Activated CD4-positive, alpha-beta T cell treated with anti-CD3 and anti-CD28 coated beads for 36 hours (primary cell): Measurements from ENCODE around the gene H2AZ2. TPM values are rescaled to one million over a fixed set of nuclear protein-coding genes. Genes with fewer than 3 reads are reported as not detected.
"Not testable (repeated sequence)": the region's sequence is repeated elsewhere in the genome, so short reads cannot be mapped to it uniquely, and the experiment has no call there.

Source experiments
- ATAC-seq: fragments of 200-7000 bp; cut with Tn5 transposase; one replicate; pipeline ENCODE4 v1.10.0; 2021; ENCODE audit warnings: mild to moderate bottlenecking, moderate library complexity
- CTCF ChIA-PET: fragments of 350-600 bp; sonication (Branson Sonifier 250); formaldehyde crosslinking; loops from one replicate; lab custom pipeline; 2021; ENCODE audit warnings: antibody characterized with exemption; lab: Charles Lee
- POLR2A ChIA-PET: fragments of 350-600 bp; sonication (Branson Sonifier 250); formaldehyde crosslinking; loops from one replicate; lab custom pipeline; 2021; ENCODE audit warnings: antibody characterized with exemption, inconsistent platforms; lab: Charles Lee
- DNase-seq: peaks from one replicate; pipeline ENCODE4 v3.0.0-alpha.2; 2020
- H3K27ac Mint-ChIP-seq: one replicate; pipeline ENCODE4 v1.8.0; 2021; ENCODE audit warnings: mixed read lengths
- H3K27me3 Mint-ChIP-seq: one replicate; pipeline ENCODE4 v1.8.0; 2021; ENCODE audit warnings: mixed read lengths
- H3K36me3 Mint-ChIP-seq: one replicate; pipeline ENCODE4 v1.8.0; 2021; ENCODE audit warnings: low read depth, mixed read lengths
- H3K4me1 Mint-ChIP-seq: one replicate; pipeline ENCODE4 v1.8.0; 2021; ENCODE audit warnings: mixed read lengths
- H3K4me3 Mint-ChIP-seq: one replicate; pipeline ENCODE4 v1.8.0; 2021; ENCODE audit warnings: mild to moderate bottlenecking, moderate library complexity, mixed read lengths
- H3K9me3 Mint-ChIP-seq: one replicate; pipeline ENCODE4 v1.8.0; 2021; ENCODE audit warnings: low read depth, mixed read lengths
- intact Hi-C, 2 experiments: fragments of 100-400 bp; cut with DNase I in 1 of 2; cut with micrococcal nuclease in 1 of 2; formaldehyde crosslinking; loops; one replicate each; pipeline versions ENCODE4 v1.14.2 to v1.15.1; 2022 to 2024; cut with DNase I, micrococcal nuclease
- total RNA-seq, 2 experiments: library from RNA; stranded (reverse); gene quantifications; one replicate each; pipeline ENCODE4 v1.2.3, GENCODE V29; 2021

Gene H2AZ2
- total RNA-seq, 2 experiments from 2014 or later = 148 to 275 TPM

DNA sequence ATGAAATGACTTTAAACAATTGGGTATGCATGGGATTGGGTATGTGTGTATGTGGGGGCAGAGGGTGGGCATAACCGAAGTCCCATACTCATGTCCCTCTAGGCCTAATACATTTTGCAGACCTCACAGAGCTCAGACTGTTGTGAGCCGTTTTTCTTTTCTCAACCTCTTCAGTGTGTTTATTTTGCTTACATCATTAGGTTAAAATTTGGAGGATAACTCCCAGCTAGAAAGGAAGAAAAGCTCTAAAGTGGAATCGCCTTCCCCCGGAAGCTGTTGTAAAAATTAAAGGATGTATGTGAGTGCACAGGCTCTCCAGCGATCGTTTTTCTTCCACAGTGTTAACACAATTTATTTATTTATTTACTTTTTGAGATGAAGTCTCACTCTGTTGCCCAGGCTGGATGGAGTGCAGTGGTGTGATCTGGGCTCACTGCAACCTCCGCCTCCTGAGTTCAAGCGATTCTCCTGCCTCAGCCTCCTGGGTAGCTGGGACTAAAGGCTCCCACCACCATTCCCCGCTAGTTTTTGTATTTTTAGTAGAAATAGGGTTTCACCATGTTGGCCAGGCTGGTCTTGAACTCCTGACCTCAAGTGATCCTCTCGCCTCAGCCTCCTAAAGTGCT is 1.5 kb upstream of the H2AZ2 start:
- Mint-ChIP-seq H3K4me3 (peak overlapping the region; percentile 95), H3K27me3 (no peaks in the 10 kb centered on the region), H3K27ac (peak overlapping the region; percentile 99), H3K36me3 (peaks cover 13% of the 10 kb centered on the region), H3K9me3 (no peaks in the 10 kb centered on the region), H3K4me1 (peaks cover 42% of the 10 kb centered on the region)
- ATAC-seq (no peak), DNase-seq (no peak)
- intact Hi-C loops = loop anchor here (2.0 kb wide), 4 partner anchors 65 to 287 kb away; partner anchors contain the start of gene TBRG4 (in 1 of the 2)
- ChIA-PET CTCF (interaction anchor here (0.7 to 2.9 kb wide), 12 partner anchors 8 to 240 kb away, joined by 3 to 21 read pairs (median 4); partner anchors contain the start of gene PURB), POLR2A (interaction anchor here (0.6 to 4.0 kb wide), 17 partner anchors 36 to 276 kb away, joined by 3 to 36 read pairs (median 5); partner anchors contain the start of genes DDX56, PPIA, PURB and TBRG4)

DNA sequence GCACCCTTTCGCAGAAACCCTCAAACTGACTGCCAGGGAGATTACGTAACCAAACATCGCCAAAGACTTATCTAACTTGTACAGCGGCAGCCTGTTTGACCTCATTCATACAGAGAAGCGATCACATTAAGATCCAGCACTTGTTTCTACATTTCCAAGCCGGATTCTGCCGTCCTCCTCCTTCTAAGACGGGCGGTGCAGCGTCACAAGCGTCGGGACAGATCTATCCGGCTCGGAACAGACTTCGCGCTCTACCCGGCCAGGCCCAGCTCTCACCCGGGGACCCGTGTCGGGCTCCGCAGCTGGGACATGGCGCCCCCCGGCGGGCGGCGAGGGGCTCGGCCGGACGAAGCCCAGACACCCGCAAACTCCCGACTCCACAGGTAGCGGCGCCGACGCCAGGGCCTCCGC is 373 bp downstream of the H2AZ2 start:
- POLR2A ChIA-PET = interaction anchor here (0.5 to 4.0 kb wide), 12 partner anchors 9 to 274 kb away, joined by 3 to 36 read pairs (median 6); partner anchors contain the start of genes DDX56, OGDH, PPIA and PURB
- Mint-ChIP-seq H3K27ac (peak overlapping the region; percentile 97), H3K27me3 (no peaks in the 10 kb centered on the region), H3K4me3 (peak overlapping the region; percentile 95), H3K36me3 (peaks cover 21% of the 10 kb centered on the region), H3K9me3 (no peaks in the 10 kb centered on the region), H3K4me1 (peaks cover 38% of the 10 kb centered on the region)
- intact Hi-C loops = loop anchor here (1.0 to 2.0 kb wide), 10 partner anchors 38 to 803 kb away; partner anchors contain the start of genes DBNL (in 1 of the 2), NUDCD3 (in 1 of the 2), POLD2 (in 1 of the 2) and PURB (in 1 of the 2)
- DNase-seq (peak; percentile 93), ATAC-seq (peak; percentile 70)
- CTCF ChIA-PET = interaction anchor here (0.9 to 4.7 kb wide), 14 partner anchors 9 to 289 kb away, joined by 3 to 27 read pairs (median 4); partner anchors contain the start of gene PURB

DNA sequence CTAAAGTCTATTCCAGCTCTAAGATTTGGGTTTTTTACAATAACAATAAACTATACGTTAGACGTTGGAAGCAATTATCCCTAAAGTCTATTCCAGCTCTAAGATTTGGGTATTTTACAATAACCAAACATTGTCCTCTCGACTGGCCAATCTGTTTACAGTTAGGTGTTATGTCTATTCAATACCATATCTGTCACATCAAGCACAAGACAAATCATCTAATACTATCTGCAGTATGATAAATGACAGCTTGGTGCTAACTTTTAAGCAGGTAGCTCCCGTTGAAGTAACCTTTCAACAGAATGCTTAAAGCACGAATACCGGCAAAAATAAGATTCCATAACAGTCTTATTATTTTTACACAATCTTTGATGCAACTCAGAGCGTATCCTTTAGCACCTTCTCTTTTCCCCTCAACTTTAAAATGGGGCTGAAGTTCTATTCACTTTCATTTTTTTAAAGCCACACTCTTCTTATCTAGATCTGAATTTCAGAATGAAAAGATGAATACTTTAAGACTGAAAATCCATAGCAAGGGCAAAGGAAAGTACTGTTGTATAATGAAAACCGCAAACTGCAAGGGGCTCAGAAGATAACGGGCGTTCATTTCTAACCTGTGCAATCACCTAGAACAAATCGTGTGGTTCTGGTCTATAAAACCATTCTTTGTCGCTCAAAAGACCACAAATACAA is 925 bp downstream of the H2AZ2 start:
- CTCF ChIA-PET = interaction anchor here (0.8 to 4.7 kb wide), 16 partner anchors 9 to 289 kb away, joined by 3 to 27 read pairs (median 4); partner anchors contain the start of genes DDX56 and PURB

DNA sequence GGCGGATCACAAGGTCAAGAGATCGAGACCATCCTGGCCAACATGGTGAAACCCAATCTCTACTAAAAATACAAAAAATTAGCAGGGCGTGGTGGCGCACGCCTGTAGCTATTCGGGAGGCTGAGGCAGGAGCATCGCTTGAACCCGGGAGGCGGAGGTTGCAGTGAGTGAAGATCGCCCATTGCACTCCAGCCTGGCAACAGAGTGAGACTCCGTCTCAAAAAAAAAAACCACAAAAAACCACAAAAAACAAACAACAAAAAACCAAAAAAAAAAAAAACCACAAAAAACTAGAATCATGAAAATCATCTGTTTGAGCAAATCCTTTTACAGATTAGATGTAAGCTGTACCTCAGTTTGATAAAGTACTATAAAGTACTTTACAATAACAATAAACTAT is 1.5 kb downstream of the H2AZ2 start:
- ChIA-PET POLR2A (interaction anchor here (0.6 to 4.0 kb wide), 5 partner anchors 39 to 249 kb away, joined by 3 to 36 read pairs (median 4); partner anchors contain the start of gene PURB), CTCF (interaction anchor here (0.7 to 4.7 kb wide), 15 partner anchors 10 to 289 kb away, joined by 3 to 27 read pairs (median 3); partner anchors contain the start of genes DDX56 and PURB)
- DNase-seq = peak; percentile 33
- H3K4me1 Mint-ChIP-seq = peaks cover 47% of the 10 kb centered on the region
- peaks cover 31% of the 10 kb centered on the region for H3K36me3 Mint-ChIP-seq
- intact Hi-C loops = loop anchor here (2.0 kb wide), 6 partner anchors 76 to 802 kb away; partner anchors contain the start of genes DBNL (in 1 of the 2) and POLD2 (in 1 of the 2)
- H3K27me3 Mint-ChIP-seq, H3K9me3 Mint-ChIP-seq, ATAC-seq: not testable (repeated sequence)
- H3K4me3 Mint-ChIP-seq = peak overlapping the region; percentile 95
- H3K27ac Mint-ChIP-seq = peak overlapping the region; percentile 83

More for the DNA sequence above, 925 bp downstream of the H2AZ2 start:
- Mint-ChIP-seq H3K27ac (peak overlapping the region; percentile 97), H3K4me1 (peaks cover 42% of the 10 kb centered on the region), H3K4me3 (peak overlapping the region; percentile 95), H3K36me3 (peaks cover 26% of the 10 kb centered on the region), H3K9me3 (no peaks in the 10 kb centered on the region), H3K27me3 (no peaks in the 10 kb centered on the region)
- no peak for DNase-seq
- intact Hi-C loops = loop anchor here (1.0 to 2.0 kb wide), 10 partner anchors 38 to 802 kb away; partner anchors contain the start of genes DBNL (in 1 of the 2), NUDCD3 (in 1 of the 2), POLD2 (in 1 of the 2) and PURB (in 1 of the 2)
- POLR2A ChIA-PET = interaction anchor here (0.5 to 4.0 kb wide), 8 partner anchors 8 to 273 kb away, joined by 3 to 36 read pairs (median 6); partner anchors contain the start of genes DDX56, OGDH, PPIA and PURB
- ATAC-seq = peak; percentile 2

DNA sequence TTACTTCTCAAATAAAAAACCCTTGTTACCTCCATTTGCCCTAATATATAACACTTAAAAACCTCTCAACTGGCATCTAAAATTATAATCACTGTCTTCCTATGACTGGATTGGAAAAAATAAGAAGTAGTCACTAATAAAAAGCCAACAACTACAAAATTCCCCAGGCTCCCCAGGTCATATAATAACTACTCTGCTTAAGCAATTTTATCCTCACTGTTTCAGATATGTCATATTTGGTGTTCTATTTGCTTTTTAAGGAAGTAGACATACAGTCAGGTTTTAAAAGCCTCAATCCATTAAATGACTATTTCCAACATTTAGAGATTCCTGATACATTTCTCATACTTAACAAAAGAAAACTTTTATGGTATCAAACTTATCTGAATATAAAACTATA is 2.4 kb downstream of the H2AZ2 start:
- intact Hi-C loops = no loop called here
- Mint-ChIP-seq H3K4me3 (peak overlapping the region; percentile 95), H3K36me3 (peaks cover 40% of the 10 kb centered on the region), H3K27me3 (no peaks in the 10 kb centered on the region), H3K9me3 (no peaks in the 10 kb centered on the region), H3K27ac (no peak overlapping the region), H3K4me1 (peaks cover 49% of the 10 kb centered on the region)
- ChIA-PET CTCF (interaction anchor here (0.7 to 4.7 kb wide), 11 partner anchors 10 to 213 kb away, joined by 3 to 27 read pairs (median 5); no protein-coding TSS in a partner anchor), POLR2A (interaction anchor here (0.9 kb wide), 1 partner anchor 73 kb away, joined by 3 read pairs; no protein-coding TSS in a partner anchor)
- DNase-seq (no peak), ATAC-seq (no peak)

DNA sequence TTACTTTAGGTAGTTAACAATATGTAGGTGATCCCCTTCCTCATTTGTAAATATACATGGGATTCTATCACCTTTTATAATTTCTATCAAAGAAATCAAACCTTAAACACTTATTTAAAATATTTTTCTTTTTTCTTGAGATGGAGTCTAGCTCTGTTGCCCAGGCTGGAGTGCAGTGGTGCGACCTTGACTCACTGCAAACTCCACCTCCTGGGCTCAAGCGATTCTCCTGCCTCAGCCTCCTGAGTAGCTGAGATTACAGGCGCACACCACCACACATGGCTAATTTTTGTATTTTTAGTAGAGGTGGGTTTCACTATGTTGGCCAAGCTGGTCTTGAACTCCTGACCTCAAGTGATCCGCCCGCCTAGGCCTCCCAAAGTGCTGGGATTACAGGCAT is 4.4 kb downstream of the H2AZ2 start:
- ATAC-seq, H3K9me3 Mint-ChIP-seq, H3K4me3 Mint-ChIP-seq, intact Hi-C loops, DNase-seq, H3K27me3 Mint-ChIP-seq, H3K27ac Mint-ChIP-seq: not testable (repeated sequence)
- ChIA-PET POLR2A (interaction anchor here (0.6 to 0.7 kb wide), 7 partner anchors 26 to 611 kb away, joined by 3 to 8 read pairs (median 4); no protein-coding TSS in a partner anchor), CTCF (interaction anchor here (0.7 to 4.7 kb wide), 8 partner anchors 13 to 397 kb away, joined by 3 to 27 read pairs (median 4); no protein-coding TSS in a partner anchor)
- H3K36me3 Mint-ChIP-seq = peaks cover 41% of the 10 kb centered on the region
- H3K4me1 Mint-ChIP-seq = peaks cover 39% of the 10 kb centered on the region

DNA sequence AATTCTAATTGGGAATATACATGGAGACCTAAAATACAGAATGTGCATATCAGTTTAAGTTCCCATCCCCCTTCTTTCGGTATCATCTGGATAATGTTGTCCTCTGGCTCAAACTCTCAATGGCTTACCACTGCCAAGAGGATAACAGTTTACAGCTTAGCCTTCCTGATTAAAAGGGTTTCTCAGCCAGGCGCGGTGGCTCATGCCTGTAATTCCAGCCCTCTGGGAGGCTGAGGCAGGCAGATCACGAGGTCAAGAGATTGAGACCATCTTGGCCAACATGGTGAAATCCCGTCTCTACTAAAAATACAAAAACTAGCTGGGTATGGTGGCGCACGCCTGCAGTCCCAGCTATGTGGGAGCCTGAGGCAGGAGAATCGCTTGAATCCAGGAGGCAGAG is 5.2 kb downstream of the H2AZ2 start:
- ChIA-PET POLR2A (interaction anchor here (0.6 to 0.7 kb wide), 3 partner anchors 43 to 611 kb away, joined by 3 to 8 read pairs (median 4); no protein-coding TSS in a partner anchor), CTCF (interaction anchor here (0.7 to 4.7 kb wide), 3 partner anchors 14 to 218 kb away, joined by 3 to 27 read pairs (median 4); no protein-coding TSS in a partner anchor)
- H3K27ac Mint-ChIP-seq, DNase-seq, H3K27me3 Mint-ChIP-seq, H3K9me3 Mint-ChIP-seq, ATAC-seq, intact Hi-C loops, H3K4me3 Mint-ChIP-seq: not testable (repeated sequence)
- peaks cover 39% of the 10 kb centered on the region for H3K4me1 Mint-ChIP-seq
- H3K36me3 Mint-ChIP-seq = peaks cover 43% of the 10 kb centered on the region

DNA sequence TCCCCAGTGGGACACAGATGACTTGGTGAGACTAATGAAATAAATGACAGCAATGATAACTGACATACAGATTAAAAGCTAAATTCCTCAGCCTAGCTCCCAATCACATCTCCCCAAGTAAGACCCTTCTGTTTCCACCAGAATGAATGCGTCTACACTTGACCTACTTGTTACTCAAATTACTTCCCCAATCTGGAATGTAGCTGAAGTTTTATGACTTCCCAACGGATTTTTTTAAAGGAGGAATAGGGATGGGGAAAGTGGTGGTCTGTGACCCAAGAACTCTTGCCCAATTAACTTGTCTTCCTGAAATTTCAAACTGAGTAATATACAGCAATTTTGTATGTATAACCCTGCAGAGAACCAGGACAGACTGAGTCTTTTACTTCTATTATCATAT is 9.1 kb downstream of the H2AZ2 start:
- intact Hi-C loops = no loop called here
- Mint-ChIP-seq H3K27ac (no peak overlapping the region), H3K9me3 (no peaks in the 10 kb centered on the region), H3K4me3 (no peak overlapping the region), H3K4me1 (peaks cover 15% of the 10 kb centered on the region), H3K27me3 (no peaks in the 10 kb centered on the region), H3K36me3 (peaks cover 51% of the 10 kb centered on the region)
- CTCF ChIA-PET = interaction anchor here (0.6 to 1.0 kb wide), 2 partner anchors 29 to 135 kb away, joined by 3 read pairs; no protein-coding TSS in a partner anchor
- DNase-seq (no peak), ATAC-seq (no peak)
- POLR2A ChIA-PET = interaction anchor here (1.0 kb wide), 1 partner anchor 9 kb away, joined by 4 read pairs; the partner anchor contains the start of gene H2AZ2

DNA sequence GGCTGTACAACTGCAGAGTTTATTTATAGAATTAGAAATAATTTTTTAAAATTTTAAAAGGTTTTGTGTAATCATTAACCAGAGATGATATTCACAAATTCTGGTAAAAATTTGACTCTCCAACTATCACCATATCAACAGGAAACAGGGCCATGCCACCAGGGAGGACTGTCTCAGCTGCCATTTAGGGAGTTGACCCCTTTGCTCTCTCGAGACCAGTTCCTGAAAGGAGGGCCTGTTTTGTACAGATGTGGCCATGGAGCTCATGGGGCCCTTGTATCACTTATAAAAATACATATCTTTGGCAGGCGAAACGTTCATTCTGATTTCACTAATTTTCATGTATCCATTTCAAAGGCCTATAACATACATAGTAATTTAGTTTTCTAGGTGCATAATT is 20.3 kb downstream of the H2AZ2 start:
- CTCF ChIA-PET = interaction anchor here (1.1 to 1.2 kb wide), 2 partner anchors 262 to 308 kb away, joined by 3 read pairs; no protein-coding TSS in a partner anchor
- ATAC-seq (no peak), DNase-seq (no peak)
- Mint-ChIP-seq H3K4me3 (no peak overlapping the region), H3K4me1 (peaks cover 9% of the 10 kb centered on the region), H3K27me3 (no peaks in the 10 kb centered on the region), H3K36me3 (peaks cover 28% of the 10 kb centered on the region), H3K27ac (no peak overlapping the region), H3K9me3 (no peaks in the 10 kb centered on the region)
- POLR2A ChIA-PET = interaction anchor here (1.1 kb wide), 1 partner anchor 9 kb away, joined by 3 read pairs; no protein-coding TSS in a partner anchor
- intact Hi-C loops = no loop called here

DNA sequence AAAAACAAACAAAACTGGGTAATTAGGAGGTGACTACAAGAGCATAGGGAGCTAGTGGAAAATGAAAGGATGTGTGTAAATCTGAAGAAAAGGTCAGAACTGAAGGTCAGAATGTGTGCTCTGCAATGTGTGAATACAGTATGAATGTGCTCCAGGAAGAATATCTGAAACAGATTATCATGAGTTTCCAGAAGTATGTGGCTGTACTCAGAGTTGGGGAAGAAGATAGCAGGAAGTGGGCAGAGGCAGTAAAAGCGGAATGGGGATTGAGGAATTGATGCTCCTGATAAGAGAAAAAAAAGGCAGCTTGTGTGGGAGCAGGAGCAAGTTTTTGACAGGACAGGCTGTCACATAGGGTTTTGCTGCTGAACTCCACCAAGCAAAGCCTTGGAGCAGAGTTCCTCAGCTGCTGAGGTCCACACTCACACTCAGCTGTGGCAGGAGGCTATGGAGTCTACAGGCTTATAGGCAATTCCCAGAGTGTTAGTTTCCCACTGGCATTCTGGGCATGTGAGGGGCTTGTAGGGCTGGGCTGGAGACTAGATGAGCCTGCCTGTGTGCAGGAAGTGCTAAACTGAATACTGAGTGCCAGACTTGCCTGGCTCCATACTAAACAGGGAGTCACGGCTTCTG is 22.9 kb downstream of the H2AZ2 start:
- peaks cover 9% of the 10 kb centered on the region for H3K4me1 Mint-ChIP-seq

More for the DNA sequence above, 22.9 kb downstream of the H2AZ2 start:
- H3K27ac Mint-ChIP-seq = peak overlapping the region; percentile 71
- CTCF ChIA-PET = interaction anchor here (0.6 to 1.2 kb wide), 3 partner anchors 12 to 311 kb away, joined by 3 to 5 read pairs (median 3); no protein-coding TSS in a partner anchor
- H3K36me3 Mint-ChIP-seq = peaks cover 15% of the 10 kb centered on the region
- intact Hi-C loops = no loop called here
- H3K4me3 Mint-ChIP-seq = no peak overlapping the region
- H3K27me3 Mint-ChIP-seq = no peaks in the 10 kb centered on the region
- DNase-seq = no peak
- H3K9me3 Mint-ChIP-seq = no peaks in the 10 kb centered on the region
- ATAC-seq = peak; percentile 58
- POLR2A ChIA-PET = interaction anchor here (0.6 kb wide), 1 partner anchor 23 kb away, joined by 3 read pairs; no protein-coding TSS in a partner anchor
